ENCODE data around the gene ATE1.

GRCh38 chr10:121797490-121797889 is 130.3 kb downstream of the ATE1 start:
- TF ChIP-seq POLR2A (IDR thresholded peaks at IDR 0.05) (no peak), EP300 (IDR thresholded peaks at IDR 0.05) (no peak)
